HEK293 (cell line): ENCODE data around the gene SECISBP2L.

ENCODE experiments used
- ZNF23 ChIP-seq: fragments of 450-650 bp; formaldehyde crosslinking; IDR thresholded peaks from 2 replicates; pipeline ENCODE4 v1.5.1; 2016; ENCODE audit warnings: missing biosample characterization, missing genetic modification characterization, borderline replicate concordance
- ZNF433 ChIP-seq: fragments of 450-650 bp; formaldehyde crosslinking; IDR thresholded peaks from 2 replicates; pipeline ENCODE4 v1.5.1; 2016; ENCODE audit warnings: missing biosample characterization, missing genetic modification characterization, low read depth
- TF ChIP-seq, protein P1 (sequence below): fragments of 450-650 bp; formaldehyde crosslinking; IDR thresholded peaks from 2 replicates; pipeline ENCODE4 v1.5.1; 2016; ENCODE audit warnings: missing biosample characterization, missing genetic modification characterization

DNA sequence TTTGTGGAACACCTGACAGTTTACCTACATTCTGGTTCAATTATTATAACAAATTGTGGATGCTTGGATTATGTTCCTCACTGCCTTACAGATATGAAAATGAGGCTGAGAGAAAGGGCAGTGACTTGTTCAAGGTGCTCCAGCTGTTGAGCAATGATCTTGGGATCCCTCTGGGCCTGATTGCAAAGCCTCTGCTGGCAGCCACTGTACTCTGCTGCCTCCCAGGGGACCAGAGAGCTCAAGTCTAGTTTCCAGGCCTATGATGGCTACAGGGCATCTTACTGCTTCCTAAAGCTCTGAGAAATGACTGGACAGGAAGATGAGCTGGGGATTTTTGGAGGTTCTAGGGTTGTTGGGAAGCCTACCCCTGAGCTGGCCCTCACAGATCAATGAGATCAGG lies 80.3 kb downstream of the SECISBP2L start:
- TF ChIP-seq, protein P1, sequence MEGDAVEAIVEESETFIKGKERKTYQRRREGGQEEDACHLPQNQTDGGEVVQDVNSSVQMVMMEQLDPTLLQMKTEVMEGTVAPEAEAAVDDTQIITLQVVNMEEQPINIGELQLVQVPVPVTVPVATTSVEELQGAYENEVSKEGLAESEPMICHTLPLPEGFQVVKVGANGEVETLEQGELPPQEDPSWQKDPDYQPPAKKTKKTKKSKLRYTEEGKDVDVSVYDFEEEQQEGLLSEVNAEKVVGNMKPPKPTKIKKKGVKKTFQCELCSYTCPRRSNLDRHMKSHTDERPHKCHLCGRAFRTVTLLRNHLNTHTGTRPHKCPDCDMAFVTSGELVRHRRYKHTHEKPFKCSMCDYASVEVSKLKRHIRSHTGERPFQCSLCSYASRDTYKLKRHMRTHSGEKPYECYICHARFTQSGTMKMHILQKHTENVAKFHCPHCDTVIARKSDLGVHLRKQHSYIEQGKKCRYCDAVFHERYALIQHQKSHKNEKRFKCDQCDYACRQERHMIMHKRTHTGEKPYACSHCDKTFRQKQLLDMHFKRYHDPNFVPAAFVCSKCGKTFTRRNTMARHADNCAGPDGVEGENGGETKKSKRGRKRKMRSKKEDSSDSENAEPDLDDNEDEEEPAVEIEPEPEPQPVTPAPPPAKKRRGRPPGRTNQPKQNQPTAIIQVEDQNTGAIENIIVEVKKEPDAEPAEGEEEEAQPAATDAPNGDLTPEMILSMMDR (tag by site-specific recombination): peak; percentile 32; the same call in 1 of the 2 replicates
- no peak for TF ChIP-seq ZNF433 (tag by site-specific recombination)
- no peak for TF ChIP-seq ZNF23 (tag by site-specific recombination)
